ENCODE data around the gene SLC26A11. TPM values are rescaled to one million over a fixed set of nuclear protein-coding genes. Genes with fewer than 3 reads are reported as not detected.

Gene SLC26A11
- polyA plus RNA-seq, 1 donor (not counting 4 experiments of a cell fraction or from before 2014, with no cell fraction given) = 2.2 TPM

GRCh38 chr17:80237386-80237785, 17.2 kb downstream of the SLC26A11 start:
- no peaks in the 10 kb centered on the region for H3K27me3 ChIP-seq (ENCODE audit: control insufficient read depth, extremely low read depth, insufficient read depth, low read length)
- H3K27ac ChIP-seq (ENCODE audit: control insufficient read depth, insufficient read depth, low read length) = no peak overlapping the region
- H3K4me2 ChIP-seq (ENCODE audit: control insufficient read depth, extremely low read depth, insufficient read depth, low read depth, low read length) = no peak overlapping the region
- H4K20me1 ChIP-seq (ENCODE audit: control insufficient read depth, extremely low read depth, insufficient read depth, low read length) = no peaks in the 10 kb centered on the region
- H3K9me1 ChIP-seq (ENCODE audit: control insufficient read depth, extremely low read depth, insufficient read depth, low read length) = no peaks in the 10 kb centered on the region
- H3K36me3 ChIP-seq (ENCODE audit: control insufficient read depth in 2 of 2, extremely low read depth in 1 of 2, insufficient read depth in 2 of 2, low read length in 2 of 2) = no peaks in the 10 kb centered on the region
- H3K9ac ChIP-seq (ENCODE audit: control insufficient read depth, extremely low read depth, insufficient read depth, low read length) = no peak overlapping the region
- no peaks in the 10 kb centered on the region for H3K79me2 ChIP-seq (ENCODE audit: control insufficient read depth, insufficient read depth, low read length)
- DNase-seq (ENCODE audit: low read depth, low spot score) = no peak
- FAIRE-seq = no peak
- H3K4me3 ChIP-seq (ENCODE audit: control insufficient read depth in 2 of 3, extremely low read depth in 1 of 3, insufficient read depth in 2 of 3, low read depth in 1 of 3, low read length in 3 of 3) = no peak overlapping the region
- H2AFZ ChIP-seq (ENCODE audit: control insufficient read depth, low read length) = no peak overlapping the region
- H3K9me3 ChIP-seq (ENCODE audit: control insufficient read depth, low read depth, low read length) = peaks cover 3% of the 10 kb centered on the region
- dilution Hi-C loops (cut with MboI; ENCODE audit: extremely low pct_ligation_motif_present, low sequenced_read_pairs) = no loop called here
- TF ChIP-seq EZH2 (IDR thresholded peaks at IDR 0.05; ENCODE audit: low read length) = no peak
- no peaks in the 10 kb centered on the region for H3K4me1 ChIP-seq (ENCODE audit: control insufficient read depth, extremely low read depth, insufficient read depth, low read length)

DNA sequence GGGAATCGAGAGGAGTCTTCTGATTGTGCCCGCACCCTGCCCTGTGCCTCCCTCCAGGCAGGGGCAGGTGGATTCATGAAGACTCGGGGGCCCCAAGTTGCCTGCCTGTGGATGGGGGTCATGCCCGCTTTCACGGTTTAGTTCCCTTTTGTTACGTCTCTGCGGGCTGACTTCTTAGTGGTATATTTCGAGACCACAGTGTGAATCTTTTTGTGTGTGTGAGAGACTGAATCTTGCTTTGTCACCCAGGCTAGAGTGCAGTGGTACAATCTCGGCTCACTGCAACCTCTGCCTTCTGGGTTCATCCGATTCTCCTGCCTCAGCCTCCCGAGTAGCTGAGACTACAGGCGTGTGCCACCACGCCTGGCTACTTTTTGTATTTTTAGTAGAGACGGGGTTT, 22.3 kb downstream of the SLC26A11 start:
- no peak for TF ChIP-seq EZH2 (IDR thresholded peaks at IDR 0.05; ENCODE audit: low read length)
- TF ChIP-seq, protein P1, sequence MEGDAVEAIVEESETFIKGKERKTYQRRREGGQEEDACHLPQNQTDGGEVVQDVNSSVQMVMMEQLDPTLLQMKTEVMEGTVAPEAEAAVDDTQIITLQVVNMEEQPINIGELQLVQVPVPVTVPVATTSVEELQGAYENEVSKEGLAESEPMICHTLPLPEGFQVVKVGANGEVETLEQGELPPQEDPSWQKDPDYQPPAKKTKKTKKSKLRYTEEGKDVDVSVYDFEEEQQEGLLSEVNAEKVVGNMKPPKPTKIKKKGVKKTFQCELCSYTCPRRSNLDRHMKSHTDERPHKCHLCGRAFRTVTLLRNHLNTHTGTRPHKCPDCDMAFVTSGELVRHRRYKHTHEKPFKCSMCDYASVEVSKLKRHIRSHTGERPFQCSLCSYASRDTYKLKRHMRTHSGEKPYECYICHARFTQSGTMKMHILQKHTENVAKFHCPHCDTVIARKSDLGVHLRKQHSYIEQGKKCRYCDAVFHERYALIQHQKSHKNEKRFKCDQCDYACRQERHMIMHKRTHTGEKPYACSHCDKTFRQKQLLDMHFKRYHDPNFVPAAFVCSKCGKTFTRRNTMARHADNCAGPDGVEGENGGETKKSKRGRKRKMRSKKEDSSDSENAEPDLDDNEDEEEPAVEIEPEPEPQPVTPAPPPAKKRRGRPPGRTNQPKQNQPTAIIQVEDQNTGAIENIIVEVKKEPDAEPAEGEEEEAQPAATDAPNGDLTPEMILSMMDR (optimal IDR thresholded peaks at IDR 0.05 in 1 of 3, IDR thresholded peaks at IDR 0.05 in 1 of 3, conservative IDR thresholded peaks at IDR 0.05 in 1 of 3; ENCODE audit: extremely low read depth in 1 of 3, insufficient read depth in 2 of 3, low read length in 3 of 3) = no peak
- no peaks in the 10 kb centered on the region for H4K20me1 ChIP-seq (ENCODE audit: control insufficient read depth, extremely low read depth, insufficient read depth, low read length)
- H3K9ac ChIP-seq (ENCODE audit: control insufficient read depth, extremely low read depth, insufficient read depth, low read length) = no peak overlapping the region
- H3K4me2 ChIP-seq (ENCODE audit: control insufficient read depth, extremely low read depth, insufficient read depth, low read depth, low read length) = no peak overlapping the region
- H3K27me3 ChIP-seq (ENCODE audit: control insufficient read depth, extremely low read depth, insufficient read depth, low read length) = no peaks in the 10 kb centered on the region
- dilution Hi-C loops (cut with MboI; ENCODE audit: extremely low pct_ligation_motif_present, low sequenced_read_pairs) = no loop called here
- no peak for DNase-seq (ENCODE audit: low read depth, low spot score)
- no peaks in the 10 kb centered on the region for H3K9me3 ChIP-seq (ENCODE audit: control insufficient read depth, low read depth, low read length)
- no peak overlapping the region for H3K27ac ChIP-seq (ENCODE audit: control insufficient read depth, insufficient read depth, low read length)
- no peak for FAIRE-seq
- no peaks in the 10 kb centered on the region for H3K36me3 ChIP-seq (ENCODE audit: control insufficient read depth in 2 of 2, extremely low read depth in 1 of 2, insufficient read depth in 2 of 2, low read length in 2 of 2)
- H3K4me3 ChIP-seq (ENCODE audit: control insufficient read depth in 2 of 3, extremely low read depth in 1 of 3, insufficient read depth in 2 of 3, low read depth in 1 of 3, low read length in 3 of 3) = no peak overlapping the region
- H3K9me1 ChIP-seq (ENCODE audit: control insufficient read depth, extremely low read depth, insufficient read depth, low read length) = no peaks in the 10 kb centered on the region
- H3K79me2 ChIP-seq (ENCODE audit: control insufficient read depth, insufficient read depth, low read length) = no peaks in the 10 kb centered on the region
- H2AFZ ChIP-seq (ENCODE audit: control insufficient read depth, low read length) = no peak overlapping the region
- no peaks in the 10 kb centered on the region for H3K4me1 ChIP-seq (ENCODE audit: control insufficient read depth, extremely low read depth, insufficient read depth, low read length)
